NB4 (cell line): Measurements from ENCODE around the gene KDM4C.

ENCODE experiments used
- MYC ChIP-seq: IDR thresholded peaks from 2 replicates; pipeline ENCODE4 v1.6.1; 2011; ENCODE audit warnings: low read depth, low read length
- TF ChIP-seq, protein P1 (sequence below): IDR thresholded peaks from one replicate; pipeline ENCODE4 v1.5.1; 2012; ENCODE audit warnings: low read depth, low read length

DNA sequence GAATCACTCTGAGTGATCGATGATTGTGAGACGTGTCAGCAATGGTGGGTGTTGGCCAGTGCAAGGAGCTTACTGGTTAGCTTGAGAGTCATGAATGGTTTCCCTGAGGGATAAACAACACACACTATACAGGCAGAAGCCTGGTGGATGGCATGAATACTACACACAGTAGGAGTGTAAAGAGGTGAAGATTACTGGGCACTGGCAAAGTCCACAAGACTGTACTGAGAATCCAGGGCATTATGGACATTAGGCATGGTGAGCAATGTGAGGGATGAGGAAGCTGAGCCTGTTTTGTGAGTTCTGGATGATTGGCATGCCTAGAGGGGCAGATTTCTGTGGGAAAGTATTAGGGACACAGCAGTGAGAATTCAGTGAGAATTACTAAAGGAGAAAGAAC, 71.3 kb downstream of the KDM4C start:
- TF ChIP-seq, protein P1, sequence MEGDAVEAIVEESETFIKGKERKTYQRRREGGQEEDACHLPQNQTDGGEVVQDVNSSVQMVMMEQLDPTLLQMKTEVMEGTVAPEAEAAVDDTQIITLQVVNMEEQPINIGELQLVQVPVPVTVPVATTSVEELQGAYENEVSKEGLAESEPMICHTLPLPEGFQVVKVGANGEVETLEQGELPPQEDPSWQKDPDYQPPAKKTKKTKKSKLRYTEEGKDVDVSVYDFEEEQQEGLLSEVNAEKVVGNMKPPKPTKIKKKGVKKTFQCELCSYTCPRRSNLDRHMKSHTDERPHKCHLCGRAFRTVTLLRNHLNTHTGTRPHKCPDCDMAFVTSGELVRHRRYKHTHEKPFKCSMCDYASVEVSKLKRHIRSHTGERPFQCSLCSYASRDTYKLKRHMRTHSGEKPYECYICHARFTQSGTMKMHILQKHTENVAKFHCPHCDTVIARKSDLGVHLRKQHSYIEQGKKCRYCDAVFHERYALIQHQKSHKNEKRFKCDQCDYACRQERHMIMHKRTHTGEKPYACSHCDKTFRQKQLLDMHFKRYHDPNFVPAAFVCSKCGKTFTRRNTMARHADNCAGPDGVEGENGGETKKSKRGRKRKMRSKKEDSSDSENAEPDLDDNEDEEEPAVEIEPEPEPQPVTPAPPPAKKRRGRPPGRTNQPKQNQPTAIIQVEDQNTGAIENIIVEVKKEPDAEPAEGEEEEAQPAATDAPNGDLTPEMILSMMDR: no peak
- no peak for TF ChIP-seq MYC
